AG04450 (cell line): ENCODE results near the gene PPP1R15B. TPM values are rescaled to one million over a fixed set of nuclear protein-coding genes. Genes with fewer than 3 reads are reported as not detected.
A peak's percentile ranks its signal among the peaks of the same experiment; 100 is the strongest.

Experiments
- CTCF ChIA-PET: fragments of 300-600, 350-600 bp; formaldehyde crosslinking; extraction: SDS; loops from one replicate; lab custom pipeline; 2022; ENCODE audit warnings: antibody characterized with exemption, inconsistent platforms; lab: Charles Lee
- POLR2A ChIA-PET: fragments of 350-600 bp; formaldehyde crosslinking; extraction: SDS; loops from one replicate; lab custom pipeline; 2021; ENCODE audit warnings: antibody characterized with exemption, inconsistent platforms; lab: Yijun Ruan, JAX
- DNase-seq: peaks from one replicate; pipeline ENCODE4 v3.0.0-alpha.2; 2011; ENCODE audit warnings: low read depth, low spot score
- H3K27ac ChIP-seq: one replicate; pipeline ENCODE4 v1.5.1; 2012; ENCODE audit warnings: low read depth, low read length, control low read depth
- H3K27me3 ChIP-seq: one replicate; pipeline ENCODE4 v1.6.0; 2012; ENCODE audit warnings: low read length; ENCODE audit not compliant: control insufficient read depth, insufficient read depth
- H3K4me3 ChIP-seq: 2 replicates; pipeline ENCODE4 v1.5.1; 2011; ENCODE audit warnings: mild to moderate bottlenecking, low read depth, low read length, control low read depth
- H3K9me3 ChIP-seq: 2 replicates; pipeline ENCODE4 v1.5.1; 2012; ENCODE audit warnings: low read length; ENCODE audit not compliant: control insufficient read depth, insufficient read depth
- polyA plus RNA-seq: library from polyadenylated mRNA; depleted of rRNA; stranded (reverse); fragments of >200 nt; gene quantifications from 2 replicates; pipeline ENCODE4 v1.2.3, GENCODE V29; 2011
- TF ChIP-seq, protein P1 (sequence below): IDR thresholded peaks from 2 replicates; pipeline ENCODE4 v1.5.1; 2011; ENCODE audit warnings: low read depth, low read length, control low read depth, inconsistent platforms

The PPP1R15B gene
- polyA plus RNA-seq, 1 experiment, result 28.4 TPM

DNA sequence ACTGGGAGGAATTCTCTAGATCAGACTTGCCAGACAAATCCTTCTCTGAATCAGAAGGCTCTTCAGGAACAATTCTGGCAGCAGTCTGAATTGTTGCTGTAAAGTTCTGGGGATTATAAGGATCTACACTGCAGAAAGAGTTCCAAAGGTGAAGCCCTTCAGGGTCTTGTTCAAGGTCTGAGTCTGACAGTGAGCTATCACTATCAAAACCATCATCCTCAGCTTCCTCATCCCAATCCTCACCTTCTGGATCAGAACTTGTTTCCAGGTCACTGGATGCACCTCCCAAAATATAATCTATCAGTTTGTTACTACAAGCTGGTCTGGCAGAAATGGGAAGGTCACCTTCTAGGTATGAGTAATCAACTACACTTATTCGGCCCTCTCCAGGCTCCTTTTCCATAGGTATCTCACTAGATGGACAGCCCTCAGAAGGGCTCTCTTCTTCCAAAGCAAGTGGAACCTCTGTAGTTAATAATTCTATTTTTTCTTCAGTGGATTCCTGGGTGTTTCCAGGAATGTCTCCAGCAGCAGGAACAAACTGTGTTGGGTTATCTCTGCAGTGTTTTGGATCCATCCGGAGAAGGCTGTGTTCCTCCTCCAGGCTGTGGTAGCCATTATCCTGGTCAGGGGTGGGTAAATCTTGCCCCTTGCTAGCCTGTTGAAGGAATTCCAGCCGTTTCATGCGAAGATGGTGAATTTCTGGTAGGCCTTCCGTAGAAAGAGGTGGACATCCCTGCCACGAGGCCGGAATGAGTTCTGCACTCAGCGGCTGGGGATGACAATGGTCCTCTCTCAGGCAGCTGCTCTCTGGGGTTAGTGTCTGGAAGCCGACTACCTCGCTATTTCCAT, 1.6 kb downstream of the PPP1R15B start:
- POLR2A ChIA-PET, result interaction anchor here (0.6 to 0.8 kb wide), 2 partner anchors 21 to 30 kb away, joined by 4 to 5 read pairs; no protein-coding TSS in a partner anchor
- TF ChIP-seq, protein P1, sequence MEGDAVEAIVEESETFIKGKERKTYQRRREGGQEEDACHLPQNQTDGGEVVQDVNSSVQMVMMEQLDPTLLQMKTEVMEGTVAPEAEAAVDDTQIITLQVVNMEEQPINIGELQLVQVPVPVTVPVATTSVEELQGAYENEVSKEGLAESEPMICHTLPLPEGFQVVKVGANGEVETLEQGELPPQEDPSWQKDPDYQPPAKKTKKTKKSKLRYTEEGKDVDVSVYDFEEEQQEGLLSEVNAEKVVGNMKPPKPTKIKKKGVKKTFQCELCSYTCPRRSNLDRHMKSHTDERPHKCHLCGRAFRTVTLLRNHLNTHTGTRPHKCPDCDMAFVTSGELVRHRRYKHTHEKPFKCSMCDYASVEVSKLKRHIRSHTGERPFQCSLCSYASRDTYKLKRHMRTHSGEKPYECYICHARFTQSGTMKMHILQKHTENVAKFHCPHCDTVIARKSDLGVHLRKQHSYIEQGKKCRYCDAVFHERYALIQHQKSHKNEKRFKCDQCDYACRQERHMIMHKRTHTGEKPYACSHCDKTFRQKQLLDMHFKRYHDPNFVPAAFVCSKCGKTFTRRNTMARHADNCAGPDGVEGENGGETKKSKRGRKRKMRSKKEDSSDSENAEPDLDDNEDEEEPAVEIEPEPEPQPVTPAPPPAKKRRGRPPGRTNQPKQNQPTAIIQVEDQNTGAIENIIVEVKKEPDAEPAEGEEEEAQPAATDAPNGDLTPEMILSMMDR, result no peak
- Histone ChIP-seq H3K9me3 (no peaks in the 10 kb centered on the region; the same call in 1 of the 2 replicates), H3K27me3 (no peaks in the 10 kb centered on the region), H3K4me3 (peak overlapping the region; percentile 98), H3K27ac (peak overlapping the region; percentile 98)
- CTCF ChIA-PET, result interaction anchor here (0.7 to 2.9 kb wide), 5 partner anchors 12 to 93 kb away, joined by 3 to 36 read pairs (median 4); no protein-coding TSS in a partner anchor
- DNase-seq, result no peak

DNA sequence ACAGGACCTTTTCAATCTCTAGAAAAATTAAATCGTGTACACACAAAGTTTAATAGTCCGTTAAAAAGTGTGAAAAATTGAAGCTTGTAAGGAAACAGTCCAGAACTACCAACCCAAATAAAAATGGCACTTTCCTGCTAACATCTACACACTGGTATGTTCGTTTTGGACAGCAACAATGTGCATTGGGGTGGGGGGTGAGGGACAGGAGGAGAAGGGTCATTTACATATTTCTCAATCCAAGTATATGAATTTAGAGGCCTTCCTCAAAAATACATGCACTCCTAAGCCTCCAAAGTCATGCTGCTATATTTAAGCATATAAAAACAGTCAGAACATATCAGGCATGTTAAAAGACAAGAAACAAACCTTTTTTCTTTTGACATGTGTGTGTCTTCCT, 2.5 kb downstream of the PPP1R15B start:
- H3K27ac ChIP-seq, result no peak overlapping the region
- no peak for DNase-seq
- CTCF ChIA-PET, result interaction anchor here (1.5 to 2.9 kb wide), 2 partner anchors 11 to 22 kb away, joined by 5 to 36 read pairs; no protein-coding TSS in a partner anchor

GRCh38 chr1:204408602-204409001, 3.0 kb downstream of the PPP1R15B start:
- peak overlapping the region; percentile 98 for H3K4me3 ChIP-seq
- no peaks in the 10 kb centered on the region; the same call in 1 of the 2 replicates for H3K9me3 ChIP-seq
- no peaks in the 10 kb centered on the region for H3K27me3 ChIP-seq
- ChIA-PET POLR2A (no interaction called here), CTCF (interaction anchor here (1.8 to 2.9 kb wide), 3 partner anchors 10 to 95 kb away, joined by 9 to 36 read pairs (median 12); no protein-coding TSS in a partner anchor)
- H3K27ac ChIP-seq, result no peak overlapping the region
- TF ChIP-seq, protein P1, result no peak
- DNase-seq, result no peak

More for the DNA sequence above, 2.5 kb downstream of the PPP1R15B start:
- POLR2A ChIA-PET, result no interaction called here
- TF ChIP-seq, protein P1, result no peak
- Histone ChIP-seq H3K9me3 (no peaks in the 10 kb centered on the region; the same call in 1 of the 2 replicates), H3K4me3 (peak overlapping the region; percentile 98), H3K27me3 (no peaks in the 10 kb centered on the region)

DNA sequence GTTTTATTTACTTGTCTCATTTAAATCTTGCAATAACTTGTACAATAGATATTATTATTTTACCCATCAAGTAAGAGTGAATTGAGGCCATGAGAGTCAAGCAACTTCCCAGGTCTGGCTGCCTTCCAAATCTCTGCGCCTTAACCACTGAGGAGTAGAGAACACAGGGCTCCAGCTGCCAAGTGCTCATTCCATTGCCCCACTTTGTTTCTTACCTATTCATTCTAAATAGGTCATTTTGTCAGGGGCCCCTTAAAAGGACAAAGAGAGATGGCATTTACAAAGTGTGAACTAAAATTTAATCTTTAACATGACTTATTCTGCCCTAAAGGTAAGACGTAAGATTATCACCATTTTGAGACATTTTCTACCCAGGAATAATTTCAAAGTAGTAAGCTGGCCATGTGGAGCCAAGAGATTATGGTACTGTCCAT, 3.5 kb downstream of the PPP1R15B start:
- Histone ChIP-seq H3K27me3 (no peaks in the 10 kb centered on the region), H3K9me3 (no peaks in the 10 kb centered on the region; the same call in 1 of the 2 replicates), H3K27ac (no peak overlapping the region), H3K4me3 (peak overlapping the region; percentile 98)
- ChIA-PET POLR2A (no interaction called here), CTCF (interaction anchor here (1.3 to 1.8 kb wide), 7 partner anchors 10 to 246 kb away, joined by 3 to 23 read pairs (median 6); partner anchors contain the start of gene GOLT1A)
- no peak for DNase-seq
- TF ChIP-seq, protein P1, result no peak
